HL-60/S4 treated with retinoic acid at 250 ng/mL for 4 days and 3 days (cell line): ENCODE measurements around the gene GLI1.
"Not testable (repeated sequence)": the region's sequence is repeated elsewhere in the genome, so short reads cannot be mapped to it uniquely, and the experiment has no call there.

Experiments
- in situ Hi-C: fragments of 300-500 bp; cut with MboI; formaldehyde crosslinking; loops from 2 replicates; pipeline ENCODE4 v1.7.0; 2022; ENCODE audit warnings: low sequenced_read_pairs

The GLI1 gene

DNA sequence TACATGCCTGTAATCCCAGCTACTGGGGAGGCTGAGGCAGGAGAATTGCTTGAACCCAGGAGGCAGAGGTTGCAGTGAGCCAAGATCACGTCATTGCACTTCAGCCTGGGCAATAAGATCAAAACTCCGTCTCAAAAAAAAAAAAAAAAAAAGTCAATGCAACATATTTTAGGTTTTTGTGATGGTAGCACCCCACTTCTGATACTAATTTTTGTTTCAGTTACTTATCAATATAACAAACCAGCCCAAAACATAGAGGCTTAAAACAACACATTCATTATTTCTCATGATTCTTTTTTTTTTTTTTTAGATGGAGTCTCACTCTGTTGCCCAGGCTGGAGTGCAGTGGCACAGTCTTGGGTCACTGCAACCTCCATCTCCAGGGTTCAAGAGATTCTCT, 18.2 kb upstream of the GLI1 start:
- in situ Hi-C loops, result not testable (repeated sequence)

GRCh38 chr12:57441846-57442427, 17.6 kb upstream of the GLI1 start:
- in situ Hi-C loops, result no loop called here

GRCh38 chr12:57444337-57444736, 15.2 kb upstream of the GLI1 start:
- in situ Hi-C loops, result not testable (repeated sequence)

DNA sequence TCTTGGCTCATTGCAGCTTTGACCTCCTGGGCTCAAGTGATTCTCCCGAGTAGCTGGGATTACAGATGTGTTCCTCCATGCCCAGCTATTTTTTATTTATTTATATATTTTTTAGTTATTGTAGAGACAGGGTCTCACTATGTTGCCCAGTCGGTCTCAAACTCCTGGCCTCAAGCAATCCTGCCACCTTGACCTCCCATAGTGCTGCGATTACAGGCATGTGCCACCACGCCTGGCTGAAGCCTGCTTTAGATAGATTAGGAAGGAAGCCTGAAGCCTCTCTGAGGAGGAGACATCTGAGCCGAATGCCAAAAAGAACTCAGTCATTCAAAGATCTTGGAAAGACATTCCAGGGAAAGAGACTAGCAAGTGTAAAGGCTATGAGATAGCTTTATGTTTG, 14.8 kb upstream of the GLI1 start:
- in situ Hi-C loops, result no loop called here

DNA sequence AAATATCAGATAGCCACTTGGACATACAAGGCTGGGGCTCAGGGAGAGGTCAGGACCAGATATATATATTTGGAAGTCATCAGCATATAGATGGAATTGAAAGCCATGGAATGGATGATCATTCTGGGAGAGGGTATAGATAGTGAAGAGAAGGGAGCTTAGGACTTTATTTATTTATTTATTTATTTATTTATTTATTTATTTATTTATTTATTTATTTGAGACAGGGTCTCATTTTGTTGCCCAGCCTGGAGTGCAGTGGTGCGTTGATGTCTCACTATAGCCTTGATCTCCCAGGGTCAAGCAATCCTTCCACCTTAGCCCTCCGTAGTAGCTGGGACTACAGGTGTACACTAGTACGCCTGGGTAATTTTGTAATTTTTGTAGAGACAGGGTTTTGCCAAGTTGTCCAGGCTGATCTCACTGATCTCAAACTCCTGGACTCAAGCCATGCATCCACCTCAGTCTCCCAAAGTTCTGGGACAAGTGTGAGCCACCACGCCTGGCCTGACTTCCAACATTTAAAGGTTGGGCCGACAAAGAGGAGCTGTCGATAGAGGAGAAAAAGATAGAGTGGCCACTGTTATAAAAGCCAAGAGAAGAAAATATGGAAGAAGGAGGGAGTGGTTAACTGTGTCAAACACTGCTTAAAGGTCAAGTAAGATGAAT, 13.2 kb upstream of the GLI1 start:
- in situ Hi-C loops, result no loop called here

DNA sequence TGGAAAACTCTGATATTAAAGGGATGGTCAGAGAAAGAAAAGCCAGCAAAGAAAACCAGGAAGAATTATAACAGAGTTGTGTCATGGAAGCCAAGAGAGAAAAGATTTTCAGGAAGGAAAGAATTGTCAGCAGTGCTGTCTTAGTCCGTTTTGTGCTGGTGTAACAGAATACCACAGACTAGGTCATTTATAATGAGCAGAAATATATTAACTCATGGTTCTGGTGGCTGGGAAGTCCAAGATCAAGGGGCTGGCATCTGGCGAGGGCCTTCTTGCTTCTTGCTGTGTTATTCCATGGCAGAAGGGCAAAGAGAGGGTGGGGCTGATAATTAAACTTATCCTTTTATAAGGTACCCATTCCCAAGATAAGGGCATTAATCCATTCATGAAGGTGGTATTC, 10.9 kb upstream of the GLI1 start:
- in situ Hi-C loops, result no loop called here

DNA sequence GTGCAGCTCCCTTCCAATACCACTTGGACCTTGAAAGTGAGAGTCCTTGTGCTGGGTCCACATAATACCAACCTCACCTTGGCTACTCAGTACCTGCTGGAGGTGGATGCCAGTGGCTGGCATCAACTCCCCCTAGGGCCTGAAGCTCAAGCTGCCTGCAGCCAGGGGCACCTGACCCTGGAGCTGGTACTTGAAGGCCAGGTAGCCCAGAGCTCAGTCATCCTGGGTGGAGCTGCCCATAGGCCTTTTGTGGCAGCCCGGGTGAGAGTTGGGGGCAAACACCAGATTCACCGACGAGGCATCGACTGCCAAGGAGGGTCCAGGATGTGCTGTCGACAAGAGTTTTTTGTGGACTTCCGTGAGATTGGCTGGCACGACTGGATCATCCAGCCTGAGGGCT, 10.2 kb upstream of the GLI1 start:
- in situ Hi-C loops, result no loop called here

DNA sequence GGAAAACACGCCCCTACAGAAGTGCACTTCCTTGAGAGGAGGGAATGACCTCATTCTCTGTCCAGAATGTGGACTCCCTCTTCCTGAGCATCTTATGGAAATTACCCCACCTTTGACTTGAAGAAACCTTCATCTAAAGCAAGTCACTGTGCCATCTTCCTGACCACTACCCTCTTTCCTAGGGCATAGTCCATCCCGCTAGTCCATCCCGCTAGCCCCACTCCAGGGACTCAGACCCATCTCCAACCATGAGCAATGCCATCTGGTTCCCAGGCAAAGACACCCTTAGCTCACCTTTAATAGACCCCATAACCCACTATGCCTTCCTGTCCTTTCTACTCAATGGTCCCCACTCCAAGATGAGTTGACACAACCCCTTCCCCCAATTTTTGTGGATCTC, 9.5 kb upstream of the GLI1 start:
- in situ Hi-C loops, result loop anchor here (10.0 kb wide), 1 partner anchor 185 kb away; no protein-coding TSS in a partner anchor

DNA sequence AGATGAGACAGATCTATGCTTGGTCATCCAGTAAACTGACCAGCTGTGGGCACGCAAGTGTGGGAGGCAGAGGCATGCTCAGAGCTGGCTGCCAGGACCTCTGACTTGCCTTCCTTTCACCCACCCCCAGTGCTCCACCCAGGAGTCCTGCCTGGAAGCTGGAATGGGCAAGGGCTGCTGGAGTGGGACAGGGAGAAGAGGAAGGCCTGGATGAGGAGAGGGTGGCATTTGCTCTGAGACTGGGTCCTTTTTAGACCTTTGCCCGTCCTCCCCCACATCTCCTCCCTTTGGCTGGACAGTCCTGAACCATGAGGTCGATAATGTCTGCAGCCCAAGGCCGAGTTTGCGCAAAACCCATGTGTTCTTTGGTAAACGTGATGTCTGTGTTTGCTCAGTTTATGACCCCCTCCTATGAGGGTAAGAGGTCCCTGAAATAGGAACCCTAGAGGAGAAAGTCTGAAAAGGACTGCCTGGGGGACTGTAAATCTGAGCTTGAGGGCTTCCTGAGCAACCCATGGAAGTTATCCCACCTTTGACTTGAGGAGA, 8.3 kb upstream of the GLI1 start:
- in situ Hi-C loops, result loop anchor here (10.0 kb wide), 1 partner anchor 187 kb away; no protein-coding TSS in a partner anchor

- in situ Hi-C loops, result loop anchor here (10.0 kb wide), 1 partner anchor 188 kb away; no protein-coding TSS in a partner anchor
Measured at GRCh38 chr12:57452181-57452936, 7.2 kb upstream of the GLI1 start.

DNA sequence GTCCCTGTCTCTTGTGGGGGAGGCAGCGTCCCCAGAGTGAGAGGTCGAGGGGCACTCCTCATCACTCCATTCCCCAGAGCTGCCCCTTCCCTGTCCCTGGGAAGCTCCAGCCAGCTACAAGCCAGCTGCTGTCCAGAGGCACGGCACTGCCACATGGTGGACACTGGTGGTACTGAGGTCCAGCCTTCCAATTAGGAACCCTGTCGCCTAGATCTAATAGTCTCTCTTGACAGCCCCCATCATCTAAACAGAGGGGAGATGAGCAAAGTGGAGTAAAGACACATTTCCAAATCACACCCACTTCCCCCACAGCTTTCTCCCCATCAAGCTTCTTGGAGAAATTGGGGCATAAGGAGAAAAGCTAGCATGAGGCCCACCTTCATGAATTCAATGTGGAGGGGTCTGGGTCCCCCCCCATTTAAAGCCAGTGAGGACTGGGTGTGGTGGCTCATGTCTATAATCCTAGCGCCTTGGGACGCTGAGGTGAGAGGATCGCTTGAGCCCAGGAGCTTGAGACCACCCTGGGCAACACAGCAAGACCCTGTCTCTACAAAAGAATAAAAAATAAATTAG, 6.6 kb upstream of the GLI1 start:
- in situ Hi-C loops, result loop anchor here (10.0 kb wide), 1 partner anchor 188 kb away; no protein-coding TSS in a partner anchor

GRCh38 chr12:57454213-57454565, 5.4 kb upstream of the GLI1 start:
- in situ Hi-C loops, result loop anchor here (10.0 kb wide), 1 partner anchor 189 kb away; no protein-coding TSS in a partner anchor

DNA sequence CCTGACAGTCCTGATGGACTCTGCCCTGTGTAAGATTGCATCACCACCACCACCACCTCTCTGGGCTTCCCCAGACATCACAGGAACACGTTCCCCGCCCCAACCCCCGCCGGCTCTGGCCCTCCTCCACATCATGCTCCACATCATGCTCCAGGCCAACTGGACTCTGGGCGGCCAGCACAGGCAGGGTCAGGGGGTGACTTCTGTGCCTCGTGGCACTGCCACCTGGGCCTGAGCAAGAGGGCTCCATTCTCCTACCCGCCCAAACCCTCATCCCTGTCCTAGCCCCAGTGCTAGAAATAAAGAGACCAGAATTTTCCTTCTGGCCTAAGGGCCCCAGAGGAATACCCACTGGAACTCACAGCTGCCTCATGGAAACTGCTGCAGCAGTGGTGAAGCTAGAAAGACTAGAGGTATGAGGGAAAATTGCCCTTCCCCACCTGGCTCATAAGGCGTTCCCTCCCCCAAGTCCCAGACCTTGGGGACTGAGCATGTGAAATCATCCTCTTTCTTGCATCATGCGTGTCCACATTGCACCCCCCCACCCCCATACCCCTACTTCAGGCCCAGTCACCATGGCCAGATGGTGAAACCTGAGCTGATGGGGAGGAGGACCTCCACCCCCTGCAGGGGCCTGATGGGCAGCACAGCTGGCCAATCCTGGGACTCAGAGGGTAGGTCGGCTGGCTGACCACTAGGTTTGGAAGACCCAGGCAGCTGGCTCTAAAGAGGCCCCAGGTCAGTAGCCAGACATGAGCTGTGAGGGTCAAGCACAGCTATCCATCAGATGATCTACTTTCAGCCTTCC, 4.8 kb upstream of the GLI1 start, which contains the start of gene INHBE:
Gene INHBE, plus strand, starts transcription at position 742 of the 808 bp plus-strand sequence. CDS start 230 bp downstream, outside the sequence.
- in situ Hi-C loops, result loop anchor here (10.0 kb wide), 1 partner anchor 190 kb away; no protein-coding TSS in a partner anchor

DNA sequence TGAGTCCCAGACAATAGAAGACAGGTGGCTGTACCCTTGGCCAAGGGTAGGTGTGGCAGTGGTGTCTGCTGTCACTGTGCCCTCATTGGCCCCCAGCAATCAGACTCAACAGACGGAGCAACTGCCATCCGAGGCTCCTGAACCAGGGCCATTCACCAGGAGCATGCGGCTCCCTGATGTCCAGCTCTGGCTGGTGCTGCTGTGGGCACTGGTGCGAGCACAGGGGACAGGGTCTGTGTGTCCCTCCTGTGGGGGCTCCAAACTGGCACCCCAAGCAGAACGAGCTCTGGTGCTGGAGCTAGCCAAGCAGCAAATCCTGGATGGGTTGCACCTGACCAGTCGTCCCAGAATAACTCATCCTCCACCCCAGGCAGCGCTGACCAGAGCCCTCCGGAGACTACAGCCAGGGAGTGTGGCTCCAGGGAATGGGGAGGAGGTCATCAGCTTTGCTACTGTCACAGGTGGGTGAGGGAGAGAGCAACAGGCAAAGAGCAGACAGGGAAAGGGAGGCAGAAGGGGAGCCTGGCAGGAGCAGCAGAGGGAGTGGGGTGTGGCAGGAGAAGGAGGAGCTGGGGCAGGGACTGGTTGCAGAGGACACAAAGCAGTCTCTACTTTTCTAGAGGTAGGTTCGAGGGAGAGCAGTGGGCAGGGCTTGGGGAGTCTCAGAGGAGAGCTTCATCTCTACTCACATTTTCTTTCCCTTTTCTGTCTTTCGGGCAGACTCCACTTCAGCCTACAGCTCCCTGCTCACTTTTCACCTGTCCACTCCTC, 4.0 kb upstream of the GLI1 start:
- in situ Hi-C loops, result loop anchor here (10.0 kb wide), 1 partner anchor 191 kb away; no protein-coding TSS in a partner anchor

GRCh38 chr12:57456145-57456700, 3.4 kb upstream of the GLI1 start:
- in situ Hi-C loops, result loop anchor here (10.0 kb wide), 1 partner anchor 191 kb away; no protein-coding TSS in a partner anchor

DNA sequence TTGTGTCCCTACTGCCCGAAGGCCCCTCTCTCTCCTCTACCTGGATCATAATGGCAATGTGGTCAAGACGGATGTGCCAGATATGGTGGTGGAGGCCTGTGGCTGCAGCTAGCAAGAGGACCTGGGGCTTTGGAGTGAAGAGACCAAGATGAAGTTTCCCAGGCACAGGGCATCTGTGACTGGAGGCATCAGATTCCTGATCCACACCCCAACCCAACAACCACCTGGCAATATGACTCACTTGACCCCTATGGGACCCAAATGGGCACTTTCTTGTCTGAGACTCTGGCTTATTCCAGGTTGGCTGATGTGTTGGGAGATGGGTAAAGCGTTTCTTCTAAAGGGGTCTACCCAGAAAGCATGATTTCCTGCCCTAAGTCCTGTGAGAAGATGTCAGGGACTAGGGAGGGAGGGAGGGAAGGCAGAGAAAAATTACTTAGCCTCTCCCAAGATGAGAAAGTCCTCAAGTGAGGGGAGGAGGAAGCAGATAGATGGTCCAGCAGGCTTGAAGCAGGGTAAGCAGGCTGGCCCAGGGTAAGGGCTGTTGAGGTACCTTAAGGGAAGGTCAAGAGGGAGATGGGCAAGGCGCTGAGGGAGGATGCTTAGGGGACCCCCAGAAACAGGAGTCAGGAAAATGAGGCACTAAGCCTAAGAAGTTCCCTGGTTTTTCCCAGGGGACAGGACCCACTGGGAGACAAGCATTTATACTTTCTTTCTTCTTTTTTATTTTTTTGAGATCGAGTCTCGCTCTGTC, 2.7 kb upstream of the GLI1 start:
- in situ Hi-C loops, result loop anchor here (10.0 kb wide), 1 partner anchor 192 kb away; no protein-coding TSS in a partner anchor

DNA sequence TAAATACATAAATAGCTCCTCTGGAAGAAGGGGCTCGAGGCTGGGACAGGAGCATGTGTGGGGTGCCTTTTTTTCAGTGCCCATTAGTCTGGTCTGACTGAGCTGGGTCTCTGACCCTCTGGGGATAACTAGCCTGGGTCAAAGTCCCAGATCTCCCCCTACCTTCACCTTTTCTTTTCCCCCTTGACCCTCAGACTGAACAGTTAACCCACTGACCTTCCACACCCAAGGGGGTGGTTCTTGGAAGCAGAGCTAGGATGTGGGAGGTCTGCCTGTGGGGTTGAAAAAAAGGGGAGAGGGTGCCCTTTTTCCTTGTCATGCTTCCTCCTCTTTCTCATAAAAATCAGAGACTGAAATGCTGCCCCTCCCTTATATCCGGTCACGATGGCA, 925 bp upstream of the GLI1 start:
- in situ Hi-C loops, result loop anchor here (10.0 kb wide), 1 partner anchor 194 kb away; no protein-coding TSS in a partner anchor
